C4-2B (cell line): ENCODE results near the gene BBX.
A peak's percentile ranks its signal among the peaks of the same experiment; 100 is the strongest.

Source experiments
- H3K27ac ChIP-seq: fragments of 450-650 bp; 2 replicates; pipeline ENCODE4 v1.5.1; 2017
- CTCF ChIP-seq: fragments of 450-650 bp; conservative IDR thresholded peaks from 2 replicates; pipeline ENCODE4 v1.5.1; 2017; ENCODE audit warnings: mild to moderate bottlenecking
- ZFX ChIP-seq: fragments of 450-650 bp; IDR thresholded peaks from 2 replicates; pipeline ENCODE4 v1.6.1; 2017

Gene BBX

GRCh38 chr3:107634099-107634489 is 111.3 kb downstream of the BBX start:
- TF ChIP-seq CTCF (no peak), ZFX (no peak)
- H3K27ac ChIP-seq: no peak overlapping the region

GRCh38 chr3:107637416-107638183 is 114.8 kb downstream of the BBX start:
- H3K27ac ChIP-seq: no peak overlapping the region
- TF ChIP-seq CTCF (no peak), ZFX (no peak)

- TF ChIP-seq CTCF: no peak
- no peak for TF ChIP-seq ZFX
- H3K27ac ChIP-seq: no peak overlapping the region
These were observed 119.0 kb downstream of the BBX start for GRCh38 chr3:107641572-107642307.

- no peak for TF ChIP-seq ZFX
- peak; percentile 32 for TF ChIP-seq CTCF
- no peak overlapping the region for H3K27ac ChIP-seq
These were observed 120.5 kb downstream of the BBX start for GRCh38 chr3:107643038-107643883.

GRCh38 chr3:107644631-107645030 is 121.9 kb downstream of the BBX start:
- no peak overlapping the region for H3K27ac ChIP-seq
- no peak for TF ChIP-seq CTCF
- TF ChIP-seq ZFX: no peak

GRCh38 chr3:107650788-107651187 is 128.0 kb downstream of the BBX start:
- no peak for TF ChIP-seq ZFX
- no peak overlapping the region for H3K27ac ChIP-seq

GRCh38 chr3:107651782-107652181 is 129.0 kb downstream of the BBX start:
- TF ChIP-seq ZFX (no peak), CTCF (no peak)
- no peak overlapping the region for H3K27ac ChIP-seq
